PC-3 (cell line): ENCODE measurements around the gene TLR7. TPM values are rescaled to one million over a fixed set of nuclear protein-coding genes. Genes with fewer than 3 reads are reported as not detected.

Source experiments
- ATAC-seq: fragments of 200-7000 bp; cut with Tn5 transposase; 2 replicates; pipeline ENCODE4 v1.9.1; 2020; ENCODE audit warnings: mild to moderate bottlenecking, moderate library complexity
- BruUV-seq: library from RNA; stranded (reverse); fragments of 400-500 nt; replicated peaks from 2 replicates; lab custom pipeline; 2021; lab: Mats Ljungman, UMichigan
- CTCF ChIA-PET: fragments of 300-600 bp; sonication (Branson Sonifier 250); formaldehyde crosslinking; loops from one replicate; lab custom pipeline; 2022; ENCODE audit warnings: antibody characterized with exemption; lab: Charles Lee
- POLR2A ChIA-PET: fragments of 300-600 bp; sonication (Branson Sonifier 250); formaldehyde crosslinking; loops from one replicate; lab custom pipeline; 2022; ENCODE audit warnings: antibody characterized with exemption; ENCODE audit not compliant: unreplicated experiment; lab: Charles Lee
- DNase-seq: peaks from one replicate; pipeline ENCODE4 v3.0.0-alpha.2; 2015
- H2AFZ ChIP-seq: fragments of 300-600 bp; sonication (generic); 2 replicates; pipeline ENCODE4 v1.6.0; 2016; ENCODE audit warnings: antibody characterized with exemption, low read length
- H3F3A ChIP-seq: fragments of 300-600 bp; sonication (generic); one replicate; pipeline ENCODE4 v1.6.0; 2017; ENCODE audit warnings: antibody characterized with exemption, low read length, control low read depth, mild to moderate bottlenecking; ENCODE audit not compliant: unreplicated experiment
- H3K27ac ChIP-seq: fragments of 300-600 bp; sonication (generic); 2 replicates; pipeline ENCODE4 v1.5.1; 2016; ENCODE audit warnings: mild to moderate bottlenecking, low read length
- H3K27me3 ChIP-seq: fragments of 300-600 bp; sonication (generic); 2 replicates; pipeline ENCODE4 v1.6.1; 2016; ENCODE audit warnings: low read length, mixed read lengths
- H3K36me3 ChIP-seq: fragments of 300-600 bp; sonication (generic); 2 replicates; pipeline ENCODE4 v1.6.1; 2016; ENCODE audit warnings: low read depth, mixed run types, low read length, mixed read lengths
- H3K4me1 ChIP-seq: fragments of 300-600 bp; sonication (generic); 2 replicates; pipeline ENCODE4 v1.5.1; 2016; ENCODE audit warnings: low read length; ENCODE audit not compliant: insufficient read depth
- H3K4me2 ChIP-seq: fragments of 300-600 bp; sonication (generic); 2 replicates; pipeline ENCODE4 v1.6.0; 2016; ENCODE audit warnings: low read length
- H3K4me3 ChIP-seq: fragments of 300-600 bp; sonication (generic); 2 replicates; pipeline ENCODE4 v1.5.1; 2016; ENCODE audit warnings: mild to moderate bottlenecking, low read length, mixed read lengths
- H3K79me2 ChIP-seq: fragments of 300-600 bp; sonication (generic); 2 replicates; pipeline ENCODE4 v1.6.1; 2017; ENCODE audit warnings: low read length, mixed read lengths
- H3K9ac ChIP-seq: fragments of 300-600 bp; sonication (generic); 2 replicates; pipeline ENCODE4 v1.6.0; 2016; ENCODE audit warnings: mild to moderate bottlenecking, low read length
- H3K9me2 ChIP-seq: fragments of 300-600 bp; sonication (generic); replicated peaks from 2 replicates; pipeline ENCODE4 v1.6.1; 2016; ENCODE audit warnings: mixed run types, low read length, mixed read lengths
- H3K9me3 ChIP-seq: fragments of 300-600 bp; sonication (generic); 2 replicates; pipeline ENCODE4 v1.6.1; 2016; ENCODE audit warnings: low read length, mixed read lengths
- H4K20me1 ChIP-seq: fragments of 300-600 bp; sonication (generic); 2 replicates; pipeline ENCODE4 v1.6.1; 2016; ENCODE audit warnings: low read length, mixed read lengths
- CTCF ChIP-seq: fragments of 300-600 bp; sonication (generic); conservative IDR thresholded peaks from 2 replicates; pipeline ENCODE4 v1.5.1; 2017; ENCODE audit warnings: antibody characterized with exemption, low read depth, mild to moderate bottlenecking, low read length
- EZH2 ChIP-seq: fragments of 300-600 bp; sonication (generic); IDR thresholded peaks from one replicate; pipeline ENCODE4 v1.6.1; 2017; ENCODE audit warnings: antibody characterized with exemption, mild to moderate bottlenecking, low read length; ENCODE audit not compliant: unreplicated experiment
- EZH2phosphoT487 ChIP-seq: fragments of 300-600 bp; sonication (generic); IDR thresholded peaks from 2 replicates; pipeline ENCODE4 v1.6.1; 2018; ENCODE audit warnings: mild to moderate bottlenecking, antibody characterized with exemption, low read length, borderline replicate concordance
- intact Hi-C: fragments of 100-400 bp; cut with micrococcal nuclease; formaldehyde crosslinking; loops from 2 replicates; pipeline ENCODE4 v1.9.0; 2023
- total RNA-seq: library from RNA; depleted of rRNA; stranded (reverse); fragments of >200 nt; gene quantifications from 2 replicates; pipeline ENCODE4 v1.2.3, GENCODE V29; 2014

TLR7 gene
- total RNA-seq, 1 experiment from 2014 or later, result not detected

GRCh38 chrX:12891915-12892506, 25.1 kb downstream of the TLR7 start:
- Histone ChIP-seq H3K4me3 (no peak overlapping the region), H4K20me1 (no peaks in the 10 kb centered on the region), H3F3A (no peaks in the 10 kb centered on the region), H3K27ac (no peak overlapping the region), H3K4me2 (no peak overlapping the region), H2AFZ (no peak overlapping the region), H3K4me1 (no peaks in the 10 kb centered on the region), H3K9me3 (no peaks in the 10 kb centered on the region), H3K27me3 (no peaks in the 10 kb centered on the region), H3K9ac (no peak overlapping the region), H3K9me2 (no peaks in the 10 kb centered on the region), H3K79me2 (no peaks in the 10 kb centered on the region), H3K36me3 (no peaks in the 10 kb centered on the region)
- intact Hi-C loops, result no loop called here
- ChIA-PET POLR2A (no interaction called here), CTCF (no interaction called here)
- no peak for TF ChIP-seq EZH2
- TF ChIP-seq EZH2phosphoT487, result no peak
- no peak for TF ChIP-seq CTCF
- no TSS peak for BruUV-seq
- ATAC-seq, result no peak
- DNase-seq, result no peak

- intact Hi-C loops, result no loop called here
- Histone ChIP-seq H3K4me3 (no peak overlapping the region), H2AFZ (no peak overlapping the region), H4K20me1 (no peaks in the 10 kb centered on the region), H3K9ac (no peak overlapping the region), H3K9me2 (no peaks in the 10 kb centered on the region), H3K79me2 (no peaks in the 10 kb centered on the region), H3K36me3 (no peaks in the 10 kb centered on the region), H3K27ac (no peak overlapping the region), H3K27me3 (no peaks in the 10 kb centered on the region), H3F3A (no peaks in the 10 kb centered on the region), H3K9me3 (no peaks in the 10 kb centered on the region), H3K4me1 (no peaks in the 10 kb centered on the region), H3K4me2 (no peak overlapping the region)
- ChIA-PET CTCF (no interaction called here), POLR2A (no interaction called here)
- TF ChIP-seq EZH2, result no peak
- no peak for TF ChIP-seq EZH2phosphoT487
- no peak for TF ChIP-seq CTCF
- ATAC-seq, result no peak
- BruUV-seq, result no TSS peak
- DNase-seq, result no peak
Measured at GRCh38 chrX:12892716-12893115, 25.8 kb downstream of the TLR7 start.

- Histone ChIP-seq H3K4me1 (no peaks in the 10 kb centered on the region), H3K27ac (no peak overlapping the region), H3K9me2 (no peaks in the 10 kb centered on the region), H3K27me3 (no peaks in the 10 kb centered on the region), H3K4me3 (no peak overlapping the region), H4K20me1 (no peaks in the 10 kb centered on the region), H3K9me3 (no peaks in the 10 kb centered on the region), H3K4me2 (no peak overlapping the region), H3F3A (no peaks in the 10 kb centered on the region), H3K9ac (no peak overlapping the region), H3K79me2 (no peaks in the 10 kb centered on the region), H2AFZ (no peak overlapping the region), H3K36me3 (no peaks in the 10 kb centered on the region)
- peak; percentile 55 for DNase-seq
- CTCF ChIA-PET, result no interaction called here
- POLR2A ChIA-PET, result no interaction called here
- TF ChIP-seq EZH2 (no peak), EZH2phosphoT487 (no peak), CTCF (peak; percentile 84)
- peak; percentile 58 for ATAC-seq
- intact Hi-C loops, result loop anchor here (1.0 kb wide), 1 partner anchor 80 kb away; no protein-coding TSS in a partner anchor
- no TSS peak for BruUV-seq
Measured at GRCh38 chrX:12894074-12895030, 27.5 kb downstream of the TLR7 start.
